Measurements from ENCODE around the gene IRF5. TPM values are rescaled to one million over a fixed set of nuclear protein-coding genes. Genes with fewer than 3 reads are reported as not detected.

IRF5 gene
- total RNA-seq, 1 experiment from 2014 or later: not detected

DNA sequence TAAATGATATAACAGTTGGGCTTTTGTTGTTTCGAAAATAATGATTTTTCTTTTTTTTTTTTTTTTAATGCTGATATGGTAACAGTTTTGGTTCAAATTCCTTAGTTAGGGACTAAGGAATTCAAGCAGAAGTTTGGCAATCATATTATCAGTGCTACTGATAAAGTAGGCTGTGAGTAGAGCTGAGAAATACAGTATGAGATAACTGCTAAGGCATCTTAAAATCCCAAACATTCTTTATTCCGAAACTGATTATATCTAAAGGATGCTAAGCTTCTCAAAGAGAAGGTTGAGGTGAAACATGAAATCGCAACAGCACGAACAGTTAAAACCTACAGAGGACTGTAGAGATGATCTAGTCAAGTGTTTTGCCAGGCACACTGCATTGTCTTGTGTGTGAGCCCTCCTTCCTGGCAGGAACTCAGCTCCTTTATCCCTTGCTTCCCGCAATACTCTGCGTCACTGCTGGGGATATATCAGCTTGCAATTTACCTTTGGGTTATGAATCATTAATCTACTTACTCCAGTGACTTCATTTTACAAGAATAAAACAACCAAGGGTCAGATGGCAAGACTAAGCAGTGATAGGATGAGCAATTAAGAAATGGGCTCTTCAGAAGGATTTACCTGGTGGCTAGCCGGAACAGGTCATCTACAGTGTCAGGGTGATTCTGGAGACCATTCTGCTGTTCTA is 36.7 kb downstream of the IRF5 start:
- H3K27ac ChIP-seq (ENCODE audit: low read depth, low read length, poor library complexity, severe bottlenecking): no peak overlapping the region
- H3K4me1 ChIP-seq (ENCODE audit: insufficient read depth, low read length, poor library complexity, severe bottlenecking): no peaks in the 10 kb centered on the region
- ChIA-PET CTCF (no interaction called here), POLR2A (ENCODE audit: low non-redundant PET) (no interaction called here)
- no peaks in the 10 kb centered on the region for H3K9me3 ChIP-seq (ENCODE audit: low read depth, low read length, poor library complexity, severe bottlenecking)
- intact Hi-C loops (cut with micrococcal nuclease; ENCODE audit: unreplicated experiment): no loop called here
- H3K27me3 ChIP-seq (replicated peaks; ENCODE audit: insufficient read depth, low read depth, low read length, poor library complexity): no peaks in the 10 kb centered on the region
- no peak for DNase-seq (ENCODE audit: low spot score)
- TF ChIP-seq, protein P1, sequence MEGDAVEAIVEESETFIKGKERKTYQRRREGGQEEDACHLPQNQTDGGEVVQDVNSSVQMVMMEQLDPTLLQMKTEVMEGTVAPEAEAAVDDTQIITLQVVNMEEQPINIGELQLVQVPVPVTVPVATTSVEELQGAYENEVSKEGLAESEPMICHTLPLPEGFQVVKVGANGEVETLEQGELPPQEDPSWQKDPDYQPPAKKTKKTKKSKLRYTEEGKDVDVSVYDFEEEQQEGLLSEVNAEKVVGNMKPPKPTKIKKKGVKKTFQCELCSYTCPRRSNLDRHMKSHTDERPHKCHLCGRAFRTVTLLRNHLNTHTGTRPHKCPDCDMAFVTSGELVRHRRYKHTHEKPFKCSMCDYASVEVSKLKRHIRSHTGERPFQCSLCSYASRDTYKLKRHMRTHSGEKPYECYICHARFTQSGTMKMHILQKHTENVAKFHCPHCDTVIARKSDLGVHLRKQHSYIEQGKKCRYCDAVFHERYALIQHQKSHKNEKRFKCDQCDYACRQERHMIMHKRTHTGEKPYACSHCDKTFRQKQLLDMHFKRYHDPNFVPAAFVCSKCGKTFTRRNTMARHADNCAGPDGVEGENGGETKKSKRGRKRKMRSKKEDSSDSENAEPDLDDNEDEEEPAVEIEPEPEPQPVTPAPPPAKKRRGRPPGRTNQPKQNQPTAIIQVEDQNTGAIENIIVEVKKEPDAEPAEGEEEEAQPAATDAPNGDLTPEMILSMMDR (conservative IDR thresholded peaks at IDR 0.05; ENCODE audit: low read depth, low read length): no peak
- TF ChIP-seq EZH2 (IDR thresholded peaks at IDR 0.05; ENCODE audit: borderline replicate concordance, low read depth, low read length, poor library complexity, severe bottlenecking): no peak
- no peak overlapping the region for H3K4me3 ChIP-seq (ENCODE audit: low read depth, low read length, poor library complexity, severe bottlenecking)
- no TSS peak for BruUV-seq (replicated peaks)
- H3K36me3 ChIP-seq (ENCODE audit: insufficient read depth, low read length, poor library complexity, severe bottlenecking): peaks cover 76% of the 10 kb centered on the region

DNA sequence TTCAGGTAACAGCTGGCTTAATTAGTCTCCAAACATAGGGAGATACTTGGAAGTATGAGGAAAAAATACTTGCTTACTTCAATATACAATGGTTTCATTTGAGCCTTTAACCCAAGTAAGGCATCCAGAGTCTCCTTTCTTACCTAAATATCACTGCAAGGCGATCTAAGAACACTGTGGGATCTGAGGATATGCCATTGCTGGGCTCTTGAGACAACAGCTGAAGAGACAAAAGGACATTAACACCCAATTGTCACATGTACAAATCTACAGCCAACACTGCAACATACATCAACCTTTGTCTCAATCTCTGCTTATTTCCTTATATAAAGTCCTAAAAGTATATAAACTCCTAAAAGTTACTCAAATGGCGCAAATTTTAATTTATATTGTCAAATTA is 44.4 kb downstream of the IRF5 start:
- intact Hi-C loops (cut with micrococcal nuclease; ENCODE audit: unreplicated experiment): no loop called here

DNA sequence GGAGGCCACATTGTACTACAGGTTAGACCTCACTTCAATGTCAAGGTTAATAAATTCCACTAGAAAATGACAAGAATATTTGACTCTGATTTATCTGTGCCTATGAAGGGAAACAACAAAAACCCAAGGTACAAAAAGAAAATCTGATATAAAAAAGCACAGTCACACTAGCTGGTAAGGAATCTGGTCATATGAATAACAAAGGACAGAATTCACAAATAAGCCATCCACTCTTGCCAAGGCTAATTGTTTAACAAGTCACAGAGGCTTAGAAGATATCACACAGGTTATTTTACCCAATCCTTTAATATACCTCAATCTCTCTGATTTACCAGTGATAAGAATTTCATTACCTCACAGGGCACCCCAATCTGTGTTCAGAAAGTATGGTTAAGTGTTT is 47.9 kb downstream of the IRF5 start:
- ChIA-PET POLR2A (ENCODE audit: low non-redundant PET) (no interaction called here), CTCF (no interaction called here)
- Histone ChIP-seq H3K27ac (ENCODE audit: low read depth, low read length, poor library complexity, severe bottlenecking) (no peak overlapping the region), H3K4me1 (ENCODE audit: insufficient read depth, low read length, poor library complexity, severe bottlenecking) (no peaks in the 10 kb centered on the region), H3K4me3 (ENCODE audit: low read depth, low read length, poor library complexity, severe bottlenecking) (no peak overlapping the region), H3K9me3 (ENCODE audit: low read depth, low read length, poor library complexity, severe bottlenecking) (no peaks in the 10 kb centered on the region), H3K36me3 (ENCODE audit: insufficient read depth, low read length, poor library complexity, severe bottlenecking) (peaks cover 56% of the 10 kb centered on the region), H3K27me3 (replicated peaks; ENCODE audit: insufficient read depth, low read depth, low read length, poor library complexity) (no peaks in the 10 kb centered on the region)
- DNase-seq (ENCODE audit: low spot score): no peak
- TF ChIP-seq, protein P1 (conservative IDR thresholded peaks at IDR 0.05; ENCODE audit: low read depth, low read length): no peak
- no TSS peak for BruUV-seq (replicated peaks)
- intact Hi-C loops (cut with micrococcal nuclease; ENCODE audit: unreplicated experiment): no loop called here

More for the DNA sequence above, 44.4 kb downstream of the IRF5 start:
- no peak for DNase-seq (ENCODE audit: low spot score)
- H3K4me1 ChIP-seq (ENCODE audit: insufficient read depth, low read length, poor library complexity, severe bottlenecking): no peaks in the 10 kb centered on the region
- ChIA-PET CTCF (no interaction called here), POLR2A (ENCODE audit: low non-redundant PET) (no interaction called here)
- peaks cover 55% of the 10 kb centered on the region for H3K36me3 ChIP-seq (ENCODE audit: insufficient read depth, low read length, poor library complexity, severe bottlenecking)
- TF ChIP-seq, protein P1 (conservative IDR thresholded peaks at IDR 0.05; ENCODE audit: low read depth, low read length): no peak
- no peak for TF ChIP-seq EZH2 (IDR thresholded peaks at IDR 0.05; ENCODE audit: borderline replicate concordance, low read depth, low read length, poor library complexity, severe bottlenecking)
- BruUV-seq (replicated peaks): no TSS peak
- H3K27ac ChIP-seq (ENCODE audit: low read depth, low read length, poor library complexity, severe bottlenecking): no peak overlapping the region
- H3K4me3 ChIP-seq (ENCODE audit: low read depth, low read length, poor library complexity, severe bottlenecking): no peak overlapping the region
- H3K9me3 ChIP-seq (ENCODE audit: low read depth, low read length, poor library complexity, severe bottlenecking): no peaks in the 10 kb centered on the region
- H3K27me3 ChIP-seq (replicated peaks; ENCODE audit: insufficient read depth, low read depth, low read length, poor library complexity): no peaks in the 10 kb centered on the region
